GM11168 (cell line): ENCODE data around the gene RAP1GDS1.
"Not testable (repeated sequence)": the region's sequence is repeated elsewhere in the genome, so short reads cannot be mapped to it uniquely, and the experiment has no call there.

Source experiments
- in situ Hi-C: fragments of 300-500 bp; cut with MboI; formaldehyde crosslinking; loops from one replicate; pipeline ENCODE4 v1.12.0; 2022; ENCODE audit warnings: low sequenced_read_pairs; ENCODE audit not compliant: unreplicated experiment

The RAP1GDS1 gene

GRCh38 chr4:98473046-98473445 is 211.9 kb downstream of the RAP1GDS1 start:
- in situ Hi-C loops, result no loop called here

GRCh38 chr4:98474408-98474844 is 213.2 kb downstream of the RAP1GDS1 start:
- in situ Hi-C loops, result no loop called here

GRCh38 chr4:98476891-98477290 is 215.7 kb downstream of the RAP1GDS1 start:
- in situ Hi-C loops, result no loop called here

GRCh38 chr4:98479590-98479989 is 218.4 kb downstream of the RAP1GDS1 start:
- in situ Hi-C loops, result not testable (repeated sequence)

- in situ Hi-C loops, result no loop called here
Observed at GRCh38 chr4:98480535-98480934, 219.4 kb downstream of the RAP1GDS1 start.

- in situ Hi-C loops, result no loop called here
Observed at GRCh38 chr4:98481167-98481566, 220.0 kb downstream of the RAP1GDS1 start.

GRCh38 chr4:98482503-98482846 is 221.3 kb downstream of the RAP1GDS1 start:
- in situ Hi-C loops, result no loop called here

GRCh38 chr4:98482847-98483806 is 221.9 kb downstream of the RAP1GDS1 start:
- in situ Hi-C loops, result no loop called here

GRCh38 chr4:98484031-98484430 is 222.8 kb downstream of the RAP1GDS1 start:
- in situ Hi-C loops, result no loop called here

GRCh38 chr4:98485816-98486345 is 224.7 kb downstream of the RAP1GDS1 start:
- in situ Hi-C loops, result no loop called here

- in situ Hi-C loops, result no loop called here
Observed at GRCh38 chr4:98490251-98490650, 229.1 kb downstream of the RAP1GDS1 start.

GRCh38 chr4:98491899-98492559 is 230.8 kb downstream of the RAP1GDS1 start:
- in situ Hi-C loops, result no loop called here

- in situ Hi-C loops, result no loop called here
Observed at GRCh38 chr4:98493296-98493695, 232.1 kb downstream of the RAP1GDS1 start.
